Astrocyte (in vitro differentiated cells and primary cell): ENCODE measurements around the gene C17orf50.

Experiments used
- EZH2 ChIP-seq: IDR thresholded peaks from 2 replicates; pipeline ENCODE4 v1.6.1; 2012; ENCODE audit warnings: mild to moderate bottlenecking, low read length, inconsistent platforms; ENCODE audit not compliant: insufficient read depth
- TF ChIP-seq, protein P1 (sequence below): IDR thresholded peaks from 2 replicates; pipeline ENCODE4 v1.5.1; 2011; ENCODE audit warnings: low read depth, mild to moderate bottlenecking, inconsistent platforms, low read length, moderate library complexity; ENCODE audit not compliant: insufficient read depth

DNA sequence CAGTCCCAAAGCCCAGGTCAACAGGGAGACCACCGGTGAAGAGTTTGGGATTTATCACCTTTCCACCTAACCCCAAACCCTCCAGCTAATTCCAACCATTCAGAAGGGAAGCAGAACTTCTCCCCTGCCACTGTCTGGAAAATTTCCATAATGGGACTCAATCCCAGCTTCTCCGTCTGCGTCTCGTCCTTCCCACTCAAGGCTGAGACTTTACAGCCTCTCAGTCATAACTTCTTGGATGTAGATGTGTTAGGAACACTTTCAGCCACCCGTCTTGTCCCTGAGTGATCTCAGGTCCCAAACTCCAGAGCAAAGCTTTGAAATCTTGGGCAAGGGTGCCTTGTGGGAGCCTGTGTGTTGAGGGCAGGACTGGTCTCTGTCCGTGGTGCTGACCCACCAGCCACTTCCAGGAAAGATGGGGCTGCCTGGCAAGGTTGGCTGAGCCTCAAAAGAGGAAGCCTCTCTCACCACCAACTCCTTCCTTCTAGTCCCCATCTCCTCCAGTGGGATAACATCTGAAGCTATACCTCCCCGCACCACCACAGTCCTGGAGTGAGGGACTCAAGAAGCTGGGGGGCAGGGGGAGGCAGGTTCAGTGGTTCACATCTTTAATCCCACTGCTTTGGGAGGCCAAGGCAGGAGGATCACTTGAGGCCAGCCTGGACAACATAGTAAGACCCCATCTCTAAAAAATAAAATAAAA, 16.9 kb upstream of the C17orf50 start:
- TF ChIP-seq, protein P1, sequence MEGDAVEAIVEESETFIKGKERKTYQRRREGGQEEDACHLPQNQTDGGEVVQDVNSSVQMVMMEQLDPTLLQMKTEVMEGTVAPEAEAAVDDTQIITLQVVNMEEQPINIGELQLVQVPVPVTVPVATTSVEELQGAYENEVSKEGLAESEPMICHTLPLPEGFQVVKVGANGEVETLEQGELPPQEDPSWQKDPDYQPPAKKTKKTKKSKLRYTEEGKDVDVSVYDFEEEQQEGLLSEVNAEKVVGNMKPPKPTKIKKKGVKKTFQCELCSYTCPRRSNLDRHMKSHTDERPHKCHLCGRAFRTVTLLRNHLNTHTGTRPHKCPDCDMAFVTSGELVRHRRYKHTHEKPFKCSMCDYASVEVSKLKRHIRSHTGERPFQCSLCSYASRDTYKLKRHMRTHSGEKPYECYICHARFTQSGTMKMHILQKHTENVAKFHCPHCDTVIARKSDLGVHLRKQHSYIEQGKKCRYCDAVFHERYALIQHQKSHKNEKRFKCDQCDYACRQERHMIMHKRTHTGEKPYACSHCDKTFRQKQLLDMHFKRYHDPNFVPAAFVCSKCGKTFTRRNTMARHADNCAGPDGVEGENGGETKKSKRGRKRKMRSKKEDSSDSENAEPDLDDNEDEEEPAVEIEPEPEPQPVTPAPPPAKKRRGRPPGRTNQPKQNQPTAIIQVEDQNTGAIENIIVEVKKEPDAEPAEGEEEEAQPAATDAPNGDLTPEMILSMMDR: no peak
- TF ChIP-seq EZH2: no peak
